Smooth muscle cell (in vitro differentiated cells): ENCODE data around the gene IRF8. TPM values are rescaled to one million over a fixed set of nuclear protein-coding genes. Genes with fewer than 3 reads are reported as not detected.

ENCODE experiments used
- DNase-seq: peaks from one replicate; lab custom pipeline; 2025; ENCODE audit not compliant: unreplicated experiment; lab: John Stamatoyannopoulos, UW
- H2AFZ ChIP-seq: fragments of 200-600 bp; sonication (generic); 2 replicates; pipeline ENCODE4 v1.6.0; 2016; ENCODE audit warnings: antibody characterized with exemption, low read depth, mild to moderate bottlenecking
- H3F3A ChIP-seq: fragments of 200-600 bp; sonication (generic); 2 replicates; pipeline ENCODE4 v1.6.0; 2017; ENCODE audit warnings: antibody characterized with exemption, low read depth
- H3K27ac ChIP-seq: fragments of 200-600 bp; sonication (generic); 2 replicates; pipeline ENCODE4 v1.5.1; 2016; ENCODE audit warnings: low read depth, mild to moderate bottlenecking
- H3K27me3 ChIP-seq: fragments of 200-600 bp; sonication (generic); 2 replicates; pipeline ENCODE4 v1.6.1; 2016; ENCODE audit warnings: low read depth, mild to moderate bottlenecking
- H3K36me3 ChIP-seq: fragments of 200-600 bp; sonication (generic); 2 replicates; pipeline ENCODE4 v1.5.1; 2016; ENCODE audit warnings: low read depth
- H3K4me1 ChIP-seq: fragments of 200-600 bp; sonication (generic); 2 replicates; pipeline ENCODE4 v1.5.1; 2016; ENCODE audit warnings: low read depth
- H3K4me2 ChIP-seq: fragments of 200-600 bp; sonication (generic); 2 replicates; pipeline ENCODE4 v1.6.0; 2016; ENCODE audit warnings: mild to moderate bottlenecking
- H3K4me3 ChIP-seq: fragments of 200-600 bp; sonication (generic); 2 replicates; pipeline ENCODE4 v1.5.1; 2016; ENCODE audit warnings: mild to moderate bottlenecking
- H3K79me2 ChIP-seq: fragments of 200-600 bp; sonication (generic); 2 replicates; pipeline ENCODE4 v1.6.0; 2016; ENCODE audit warnings: low read depth, mild to moderate bottlenecking
- H3K9ac ChIP-seq: fragments of 200-600 bp; sonication (generic); 2 replicates; pipeline ENCODE4 v1.6.0; 2016; ENCODE audit warnings: low read depth
- H3K9me3 ChIP-seq: fragments of 200-600 bp; sonication (generic); replicated peaks from 2 replicates; pipeline ENCODE4 v1.5.1; 2016; ENCODE audit warnings: low read depth
- H4K20me1 ChIP-seq: fragments of 200-600 bp; sonication (generic); 2 replicates; pipeline ENCODE4 v1.6.0; 2016; ENCODE audit warnings: low read depth
- CTCF ChIP-seq: fragments of 200-600 bp; sonication (generic); IDR thresholded peaks from 2 replicates; pipeline ENCODE4 v1.5.1; 2017; ENCODE audit warnings: borderline replicate concordance, mild to moderate bottlenecking, antibody characterized with exemption; ENCODE audit not compliant: insufficient read depth, poor library complexity, severe bottlenecking
- WGBS: methylation state at CpG from one replicate; pipeline ENCODE4 v1.1.7; 2016; ENCODE audit warnings: low lambda C conversion rate; 5-methylcytosine and 5-hydroxymethylcytosine counted together
- polyA plus RNA-seq: library from polyadenylated mRNA; unstranded; fragments of >200 nt; fragmentation: Nextera tagmentation; extraction: Ambion mirVana; gene quantifications from 2 replicates; pipeline ENCODE4 v1.2.1, GENCODE V29; 2016
- total RNA-seq: library from RNA; depleted of rRNA; stranded (reverse); fragments of >200 nt; gene quantifications from 2 replicates; pipeline ENCODE4 v1.2.3, GENCODE V29; 2014

Gene IRF8
- total and polyA plus RNA-seq, 2 experiments from 2014 or later, result 0.88 to 3.4 TPM

GRCh38 chr16:85897382-85897781, 1.6 kb upstream of the IRF8 start:
- no peaks in the 10 kb centered on the region for H3K36me3 ChIP-seq
- no peaks in the 10 kb centered on the region for H3K79me2 ChIP-seq
- no peak for DNase-seq
- H3K4me2 ChIP-seq, result no peak overlapping the region
- 19% methylated on average over 2 of the region's 2 CpGs for WGBS
- H3K4me3 ChIP-seq, result no peak overlapping the region
- H2AFZ ChIP-seq, result no peak overlapping the region
- H3K4me1 ChIP-seq, result peaks cover 11% of the 10 kb centered on the region
- H3K27me3 ChIP-seq, result peaks cover 65% of the 10 kb centered on the region
- H3K9ac ChIP-seq, result no peak overlapping the region
- no peak for TF ChIP-seq CTCF
- no peaks in the 10 kb centered on the region for H3K9me3 ChIP-seq
- H4K20me1 ChIP-seq, result no peaks in the 10 kb centered on the region
- no peak overlapping the region for H3K27ac ChIP-seq
- H3F3A ChIP-seq, result peaks cover 3% of the 10 kb centered on the region

- peak overlapping the region; percentile 99 for H2AFZ ChIP-seq
Observed at GRCh38 chr16:85899444-85899843, 482 bp downstream of the IRF8 start.

GRCh38 chr16:85900027-85900792, 1.2 kb downstream of the IRF8 start:
- H3K4me1 ChIP-seq, result peaks cover 12% of the 10 kb centered on the region
- H3K27me3 ChIP-seq, result peaks cover 46% of the 10 kb centered on the region
- H3K27ac ChIP-seq, result no peak overlapping the region
- no peaks in the 10 kb centered on the region for H3K79me2 ChIP-seq
- TF ChIP-seq CTCF, result no peak
- no peak overlapping the region for H3K9ac ChIP-seq
- no peak overlapping the region for H2AFZ ChIP-seq
- no peaks in the 10 kb centered on the region for H3K9me3 ChIP-seq
- no peak overlapping the region for H3K4me2 ChIP-seq
- DNase-seq, result no peak
- H4K20me1 ChIP-seq, result no peaks in the 10 kb centered on the region
- H3F3A ChIP-seq, result peaks cover 3% of the 10 kb centered on the region
- WGBS, result 90% methylated on average over 17 of the region's 17 CpGs
- H3K4me3 ChIP-seq, result peak overlapping the region; percentile 68
- no peaks in the 10 kb centered on the region for H3K36me3 ChIP-seq

More at GRCh38 chr16:85899444-85899843, 482 bp downstream of the IRF8 start:
- Histone ChIP-seq H3K4me1 (peaks cover 12% of the 10 kb centered on the region), H3K36me3 (no peaks in the 10 kb centered on the region), H3K9me3 (no peaks in the 10 kb centered on the region), H3K79me2 (no peaks in the 10 kb centered on the region), H3K27ac (no peak overlapping the region), H4K20me1 (no peaks in the 10 kb centered on the region), H3K4me3 (peak overlapping the region; percentile 68), H3K4me2 (peak overlapping the region; percentile 91), H3F3A (peaks cover 3% of the 10 kb centered on the region), H3K27me3 (peaks cover 52% of the 10 kb centered on the region), H3K9ac (no peak overlapping the region)
- TF ChIP-seq CTCF, result no peak
- DNase-seq, result no peak
- WGBS, result 48% methylated on average over 7 of the region's 7 CpGs

GRCh38 chr16:85901110-85901509, 2.1 kb downstream of the IRF8 start:
- H3K4me1 ChIP-seq, result peaks cover 12% of the 10 kb centered on the region
- no peak for DNase-seq

More at GRCh38 chr16:85901110-85901509, 2.1 kb downstream of the IRF8 start:
- Histone ChIP-seq H3K79me2 (no peaks in the 10 kb centered on the region), H3K4me3 (no peak overlapping the region), H2AFZ (no peak overlapping the region), H3K36me3 (no peaks in the 10 kb centered on the region), H4K20me1 (no peaks in the 10 kb centered on the region), H3K27me3 (peaks cover 39% of the 10 kb centered on the region), H3K4me2 (no peak overlapping the region), H3F3A (peaks cover 3% of the 10 kb centered on the region), H3K9me3 (no peaks in the 10 kb centered on the region), H3K27ac (no peak overlapping the region), H3K9ac (no peak overlapping the region)
- TF ChIP-seq CTCF, result no peak
- 94% methylated on average over 4 of the region's 4 CpGs for WGBS
